Endothelial cell (in vitro differentiated cells): Measurements from ENCODE around the gene PLXNB1. TPM values are rescaled to one million over a fixed set of nuclear protein-coding genes. Genes with fewer than 3 reads are reported as not detected.

Experiments used
- DNase-seq: peaks from one replicate; pipeline ENCODE4 v3.0.0; 2021; ENCODE audit warnings: low spot score
- H3K27ac Mint-ChIP-seq: one replicate; pipeline ENCODE4 v1.8.0; 2021; ENCODE audit warnings: mixed read lengths, inconsistent platforms; ENCODE audit not compliant: unreplicated experiment
- H3K27me3 Mint-ChIP-seq: one replicate; pipeline ENCODE4 v1.8.0; 2021; ENCODE audit warnings: mild to moderate bottlenecking, moderate library complexity, mixed read lengths, inconsistent platforms; ENCODE audit not compliant: unreplicated experiment
- H3K36me3 Mint-ChIP-seq: one replicate; pipeline ENCODE4 v1.8.0; 2021; ENCODE audit warnings: mild to moderate bottlenecking, low read depth, mixed read lengths, inconsistent platforms; ENCODE audit not compliant: unreplicated experiment
- H3K4me1 Mint-ChIP-seq: one replicate; pipeline ENCODE4 v1.8.0; 2021; ENCODE audit warnings: mild to moderate bottlenecking, mixed read lengths, inconsistent platforms; ENCODE audit not compliant: unreplicated experiment
- H3K4me3 Mint-ChIP-seq: one replicate; pipeline ENCODE4 v1.8.0; 2021; ENCODE audit warnings: mild to moderate bottlenecking, mixed read lengths, inconsistent platforms; ENCODE audit not compliant: unreplicated experiment
- H3K9me3 Mint-ChIP-seq: one replicate; pipeline ENCODE4 v1.8.0; 2021; ENCODE audit warnings: mixed read lengths, inconsistent platforms; ENCODE audit not compliant: unreplicated experiment
- CTCF ChIP-seq: fragments of 200-600 bp; sonication (generic); IDR thresholded peaks from one replicate; pipeline ENCODE4 v1.5.0; 2021; ENCODE audit warnings: antibody characterized with exemption; ENCODE audit not compliant: unreplicated experiment
- total RNA-seq: library from RNA; stranded (reverse); fragmentation: NEBNext Ultra II Directional; extraction: Animal tissue kit (Norgen Biotek cat#: 25700); gene quantifications from one replicate; pipeline ENCODE4 v1.2.1, GENCODE V29; 2021; ENCODE audit not compliant: unreplicated experiment

The PLXNB1 gene
- total RNA-seq, 1 donor from 2014 or later: 68.7 TPM

DNA sequence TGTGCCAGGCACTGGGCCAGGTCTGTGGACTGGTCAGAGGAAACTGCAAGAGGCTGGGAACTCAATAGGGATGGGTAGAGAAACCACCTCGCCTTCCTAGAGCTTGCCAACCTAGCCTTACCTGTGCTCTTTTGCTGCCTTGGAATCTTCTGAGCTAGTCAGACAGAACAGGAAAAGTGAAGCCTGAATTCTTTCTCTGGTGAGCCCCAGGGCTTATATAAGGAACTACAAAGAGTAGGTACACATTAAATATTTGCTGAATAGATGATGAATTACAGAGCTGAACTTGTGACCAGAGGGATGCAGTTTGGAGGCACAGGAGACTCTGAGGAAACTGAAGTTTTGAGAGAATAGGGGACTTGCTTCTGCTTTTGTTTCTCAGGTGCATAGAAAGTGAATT is 73.5 kb downstream of the PLXNB1 start:
- no peak for TF ChIP-seq CTCF
- Mint-ChIP-seq H3K36me3 (peaks cover 13% of the 10 kb centered on the region), H3K9me3 (no peaks in the 10 kb centered on the region), H3K4me1 (peaks cover 9% of the 10 kb centered on the region), H3K4me3 (no peak overlapping the region), H3K27ac (no peak overlapping the region), H3K27me3 (peaks cover 6% of the 10 kb centered on the region)
- DNase-seq: no peak

DNA sequence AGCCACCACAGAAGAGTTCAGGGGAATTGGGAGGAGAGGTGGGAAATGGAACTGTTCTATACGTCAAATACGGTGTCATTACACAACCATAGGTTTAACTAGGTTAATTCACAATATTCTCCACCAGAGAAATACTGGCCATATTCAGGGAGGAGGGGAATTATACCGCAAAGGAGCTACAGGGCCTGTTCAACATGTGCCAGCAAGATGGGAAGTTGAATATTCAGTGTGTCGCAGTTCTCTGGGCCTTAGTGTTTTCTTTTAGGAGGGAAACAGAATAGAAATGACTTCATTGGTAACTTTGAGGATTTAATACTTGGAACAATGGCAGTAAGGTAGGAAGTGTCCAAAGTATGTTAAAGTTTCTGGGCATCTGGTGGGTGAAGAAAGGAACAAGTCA is 75.9 kb downstream of the PLXNB1 start:
- Mint-ChIP-seq H3K36me3 (peaks cover 13% of the 10 kb centered on the region), H3K27ac (no peak overlapping the region), H3K27me3 (peaks cover 6% of the 10 kb centered on the region), H3K4me1 (peaks cover 1% of the 10 kb centered on the region), H3K9me3 (no peaks in the 10 kb centered on the region), H3K4me3 (no peak overlapping the region)
- TF ChIP-seq CTCF: no peak
- no peak for DNase-seq

Other genes with a start within 250 kb of the PLXNB1 start
- gene CDC25A, start 241.7 kb downstream of the PLXNB1 start, total RNA-seq: 14.8 TPM
- gene CAMP, start 206.6 kb downstream of the PLXNB1 start, total RNA-seq: not detected
- 22.0 TPM for gene ZNF589, start 189.0 kb downstream of the PLXNB1 start, total RNA-seq
- 31.0 TPM for gene NME6, start 128.7 kb downstream of the PLXNB1 start, total RNA-seq
- gene SPINK8, start 96.4 kb downstream of the PLXNB1 start, total RNA-seq: not detected
- gene FBXW12, start 57.9 kb downstream of the PLXNB1 start, total RNA-seq: not detected
- gene CCDC51, start 10.0 kb upstream of the PLXNB1 start, total RNA-seq: 11.8 TPM
- 326 TPM for gene TMA7, start 10.2 kb upstream of the PLXNB1 start, total RNA-seq
- gene ATRIP, start 16.7 kb upstream of the PLXNB1 start, total RNA-seq: 11.2 TPM
- 283 TPM for gene SHISA5, start 74.1 kb upstream of the PLXNB1 start, total RNA-seq
- 11.5 TPM for gene PFKFB4, start 126.7 kb upstream of the PLXNB1 start, total RNA-seq
- 0.77 TPM for gene UCN2, start 133.7 kb upstream of the PLXNB1 start, total RNA-seq
- gene COL7A1, start 165.2 kb upstream of the PLXNB1 start, total RNA-seq: 5.2 TPM
- 165 TPM for gene UQCRC1, start 179.6 kb upstream of the PLXNB1 start, total RNA-seq
- 0.44 TPM for gene TMEM89, start 191.7 kb upstream of the PLXNB1 start, total RNA-seq
- gene SLC26A6, start 205.4 kb upstream of the PLXNB1 start, total RNA-seq: 76.1 TPM
- gene CELSR3, start 232.8 kb upstream of the PLXNB1 start, total RNA-seq: 7.6 TPM